H9 (cell line): ENCODE results near the gene MICAL3. TPM values are rescaled to one million over a fixed set of nuclear protein-coding genes. Genes with fewer than 3 reads are reported as not detected.
A peak's percentile ranks its signal among the peaks of the same experiment; 100 is the strongest.

Experiments used
- DNase-seq: peaks from one replicate; pipeline ENCODE4 v3.0.0-alpha.2; 2017
- H2AFZ ChIP-seq: one replicate; pipeline ENCODE4 v1.6.1; 2013; ENCODE audit warnings: mild to moderate bottlenecking, low read length, control low read depth, moderate library complexity
- H2AK5ac ChIP-seq: 2 replicates; pipeline ENCODE4 v1.6.1; 2013; ENCODE audit warnings: low read length, control low read depth, mixed read lengths; ENCODE audit not compliant: insufficient read length
- H2BK120ac ChIP-seq: one replicate; pipeline ENCODE4 v1.6.1; 2013; ENCODE audit warnings: low read depth, mild to moderate bottlenecking, low read length, control low read depth, inconsistent platforms; ENCODE audit not compliant: poor library complexity, severe bottlenecking
- H2BK12ac ChIP-seq: 2 replicates; pipeline ENCODE4 v1.6.1; 2013; ENCODE audit warnings: low read length, control low read depth, mixed read lengths, low read depth; ENCODE audit not compliant: insufficient read length
- H2BK15ac ChIP-seq: 2 replicates; pipeline ENCODE4 v1.6.1; 2013; ENCODE audit warnings: low read depth, low read length, control low read depth
- H2BK20ac ChIP-seq: one replicate; pipeline ENCODE4 v1.6.1; 2013; ENCODE audit warnings: low read depth, mild to moderate bottlenecking, low read length, control low read depth, inconsistent platforms; ENCODE audit not compliant: poor library complexity, severe bottlenecking
- H2BK5ac ChIP-seq: 2 replicates; pipeline ENCODE4 v1.6.1; 2013; ENCODE audit warnings: low read length, control low read depth, mixed read lengths; ENCODE audit not compliant: insufficient read length
- H3K14ac ChIP-seq: 2 replicates; pipeline ENCODE4 v1.6.1; 2013; ENCODE audit warnings: low read length, control low read depth; ENCODE audit not compliant: insufficient read depth
- H3K18ac ChIP-seq: 2 replicates; pipeline ENCODE4 v1.6.1; 2013; ENCODE audit warnings: low read depth, mild to moderate bottlenecking, mixed read lengths, low read length, control low read depth; ENCODE audit not compliant: insufficient read length
- H3K23ac ChIP-seq: 2 replicates; pipeline ENCODE4 v1.6.1; 2013; ENCODE audit warnings: low read length, control low read depth, mixed read lengths, low read depth; ENCODE audit not compliant: insufficient read length
- H3K23me2 ChIP-seq: 2 replicates; pipeline ENCODE4 v1.6.1; 2013; ENCODE audit warnings: low read depth, mild to moderate bottlenecking, mixed read lengths, low read length, control low read depth; ENCODE audit not compliant: insufficient read length, poor library complexity, severe bottlenecking
- H3K27ac ChIP-seq: 2 replicates; pipeline ENCODE4 v1.5.1; 2013; ENCODE audit warnings: low read length, control low read depth, mixed read lengths, low read depth; ENCODE audit not compliant: insufficient read length
- H3K27me3 ChIP-seq: 2 replicates; pipeline ENCODE4 v1.6.1; 2013; ENCODE audit warnings: low read length, control low read depth, inconsistent platforms; ENCODE audit not compliant: insufficient read depth
- H3K4ac ChIP-seq: 2 replicates; pipeline ENCODE4 v1.6.1; 2013; ENCODE audit warnings: low read depth, mild to moderate bottlenecking, control low read depth, inconsistent platforms, low read length, moderate library complexity
- H3K4me1 ChIP-seq: 2 replicates; pipeline ENCODE4 v1.6.1; 2013; ENCODE audit warnings: low read length, control low read depth, inconsistent platforms; ENCODE audit not compliant: insufficient read depth
- H3K4me2 ChIP-seq: 2 replicates; pipeline ENCODE4 v1.6.1; 2013; ENCODE audit warnings: low read length, control low read depth, mixed read lengths; ENCODE audit not compliant: insufficient read length, insufficient read depth
- H3K56ac ChIP-seq: 2 replicates; pipeline ENCODE4 v1.6.1; 2013; ENCODE audit warnings: low read depth, mild to moderate bottlenecking, mixed read lengths, low read length, control low read depth; ENCODE audit not compliant: insufficient read length
- H3K79me1 ChIP-seq: 2 replicates; pipeline ENCODE4 v1.6.1; 2013; ENCODE audit warnings: low read depth, mild to moderate bottlenecking, moderate library complexity, low read length, control low read depth, inconsistent platforms; ENCODE audit not compliant: insufficient read depth, poor library complexity, severe bottlenecking
- H3K79me2 ChIP-seq: 2 replicates; pipeline ENCODE4 v1.6.1; 2013; ENCODE audit warnings: low read length, control low read depth, inconsistent platforms; ENCODE audit not compliant: insufficient read depth
- H3K9ac ChIP-seq: 2 replicates; pipeline ENCODE4 v1.6.1; 2013; ENCODE audit warnings: low read length, control low read depth, mixed read lengths; ENCODE audit not compliant: insufficient read length; ENCODE audit errors: extremely low read depth
- H3K9me3 ChIP-seq: one replicate; pipeline ENCODE4 v1.6.1; 2013; ENCODE audit warnings: low read depth, low read length, inconsistent platforms; ENCODE audit not compliant: control insufficient read depth
- H3T11ph ChIP-seq: one replicate; pipeline ENCODE4 v1.6.1; 2013; ENCODE audit warnings: mild to moderate bottlenecking, low read length, control low read depth, inconsistent platforms
- H4K20me1 ChIP-seq: one replicate; pipeline ENCODE4 v1.6.1; 2013; ENCODE audit not compliant: control insufficient read depth, insufficient read length, insufficient read depth
- H4K5ac ChIP-seq: 2 replicates; pipeline ENCODE4 v1.6.1; 2013; ENCODE audit warnings: low read depth, mild to moderate bottlenecking, mixed read lengths, low read length, control low read depth; ENCODE audit not compliant: insufficient read length
- H4K8ac ChIP-seq: replicated peaks from 2 replicates; pipeline ENCODE4 v1.6.1; 2013; ENCODE audit warnings: low read length, control low read depth, mixed read lengths, low read depth; ENCODE audit not compliant: insufficient read length
- H4K91ac ChIP-seq: 2 replicates; pipeline ENCODE4 v1.6.1; 2013; ENCODE audit warnings: low read depth, mild to moderate bottlenecking, moderate library complexity, mixed read lengths, low read length, control low read depth; ENCODE audit not compliant: insufficient read length
- H3K27ac Mint-ChIP-seq, 3 experiments: 2 replicates in 2 of 3; 3 replicates in 1 of 3; pipeline ENCODE4 v1.8.0; 2020 to 2021; ENCODE audit warnings: mixed read lengths in 3 of 3, mild to moderate bottlenecking in 1 of 3, moderate library complexity in 1 of 3
- H3K27me3 Mint-ChIP-seq: 2 replicates; pipeline ENCODE4 v1.8.0; 2021; ENCODE audit warnings: low read depth, mild to moderate bottlenecking, moderate library complexity, mixed read lengths
- H3K36me3 Mint-ChIP-seq, 3 experiments: 2 replicates in 2 of 3; 3 replicates in 1 of 3; pipeline ENCODE4 v1.8.0; 2020 to 2021; ENCODE audit warnings: low read depth in 3 of 3, mixed read lengths in 3 of 3; ENCODE audit not compliant: insufficient read depth in 1 of 3
- H3K4me1 Mint-ChIP-seq, 2 experiments: 2 replicates each; pipeline ENCODE4 v1.8.0; 2020; ENCODE audit warnings: mixed read lengths in 2 of 2
- H3K4me3 Mint-ChIP-seq, 2 experiments: 2 replicates in 1 of 2; 3 replicates in 1 of 2; pipeline ENCODE4 v1.8.0; 2020 to 2021; ENCODE audit warnings: mild to moderate bottlenecking in 2 of 2, mixed read lengths in 2 of 2, moderate library complexity in 1 of 2
- H3K9me3 Mint-ChIP-seq, 2 experiments: 2 replicates in 1 of 2; 3 replicates in 1 of 2; pipeline ENCODE4 v1.8.0; 2020; ENCODE audit warnings: mild to moderate bottlenecking in 2 of 2, mixed read lengths in 2 of 2, moderate library complexity in 1 of 2
- CTCF ChIP-seq: fragments of 200-600 bp; sonication (generic); conservative IDR thresholded peaks from 3 replicates; pipeline ENCODE4 v1.8.0; 2021; ENCODE audit warnings: antibody characterized with exemption, mild to moderate bottlenecking
- WGBS: extraction: QIAGEN DNeasy Blood & Tissue Kit; methylation state at CpG from one replicate; pipeline ENCODE4 v1.1.7; 2013; ENCODE audit warnings: missing lambda C conversion rate, low lambda C conversion rate, mixed read lengths; ENCODE audit not compliant: insufficient read length; ENCODE audit errors: extremely low coverage; 5-methylcytosine and 5-hydroxymethylcytosine counted together
- total RNA-seq: library from RNA; stranded (reverse); gene quantifications from 2 replicates; pipeline ENCODE4 v1.2.1, GENCODE V29; 2021

MICAL3 gene
- total RNA-seq, 1 experiment from 2014 or later, result 50.2 TPM

- H2BK12ac ChIP-seq, result no peak overlapping the region
- H3K14ac ChIP-seq, result no peak overlapping the region
- H3K4ac ChIP-seq, result no peak overlapping the region
- H3K4me2 ChIP-seq, result no peak overlapping the region
- no peak overlapping the region for H3K18ac ChIP-seq
- no CpG with 5 or more reads among the region's 1 CpG for WGBS
- Mint-ChIP-seq H3K4me3 (no peak overlapping the region), H3K27ac (peak overlapping the region in 1 of 3 experiments; percentile 79; a peak in 2 of 7 replicates), H3K27me3 (no peaks in the 10 kb centered on the region), H3K9me3 (no peaks in the 10 kb centered on the region), H3K4me1 (peaks cover 33 to 36% of the 10 kb centered on the region in 2 experiments), H3K36me3 (peaks cover 0 to 2% (median 0%) of the 10 kb centered on the region in 3 experiments; a peak in 2 of 7 replicates)
- no peak overlapping the region for H4K5ac ChIP-seq
- DNase-seq, result no peak
- H4K8ac ChIP-seq, result no peak overlapping the region
- H3K4me1 ChIP-seq, result no peaks in the 10 kb centered on the region; the same call in 1 of the 2 replicates
- TF ChIP-seq CTCF, result no peak
- H3K27me3 ChIP-seq, result no peaks in the 10 kb centered on the region
- H2BK15ac ChIP-seq, result no peak overlapping the region
- no peak overlapping the region for H2BK5ac ChIP-seq
- no peak overlapping the region for H2AK5ac ChIP-seq
- H3K9ac ChIP-seq, result no peak overlapping the region
- no peak overlapping the region for H3K27ac ChIP-seq
- H3K9me3 ChIP-seq, result no peaks in the 10 kb centered on the region
- no peaks in the 10 kb centered on the region for H4K20me1 ChIP-seq
- no peak overlapping the region for H2BK20ac ChIP-seq
- no peaks in the 10 kb centered on the region for H3K23me2 ChIP-seq
- peaks cover 3% of the 10 kb centered on the region for H3K79me1 ChIP-seq
- H3K79me2 ChIP-seq, result peaks cover 5% of the 10 kb centered on the region; the same call in 1 of the 2 replicates
- H2AFZ ChIP-seq, result no peak overlapping the region
- H3K56ac ChIP-seq, result no peak overlapping the region
- H3T11ph ChIP-seq, result no peak overlapping the region
- no peak overlapping the region for H3K23ac ChIP-seq
- H2BK120ac ChIP-seq, result no peak overlapping the region
- H4K91ac ChIP-seq, result no peak overlapping the region
These were observed 63.0 kb downstream of the MICAL3 start for GRCh38 chr22:17961446-17961729.
